IPS DF 19.7 (cell line): ENCODE results near the gene ZXDB.
A peak's percentile ranks its signal among the peaks of the same experiment; 100 is the strongest.
"Not testable (repeated sequence)": the region's sequence is repeated elsewhere in the genome, so short reads cannot be mapped to it uniquely, and the experiment has no call there.

ENCODE experiments used
- DNase-seq: peaks from one replicate; pipeline ENCODE4 v3.0.0-alpha.2; 2013; ENCODE audit warnings: low read depth, low spot score

ZXDB gene

GRCh38 chrX:57591284-57592159 lies at the start of gene ZXDB:
Gene ZXDB, plus strand, starts transcription at chrX:57592011. Its CDS starts 38 bp downstream, at chrX:57592049.
- DNase-seq: not testable (repeated sequence)

GRCh38 chrX:57565198-57565597 lies 26.6 kb upstream of the ZXDB start:
- DNase-seq: no peak

DNA sequence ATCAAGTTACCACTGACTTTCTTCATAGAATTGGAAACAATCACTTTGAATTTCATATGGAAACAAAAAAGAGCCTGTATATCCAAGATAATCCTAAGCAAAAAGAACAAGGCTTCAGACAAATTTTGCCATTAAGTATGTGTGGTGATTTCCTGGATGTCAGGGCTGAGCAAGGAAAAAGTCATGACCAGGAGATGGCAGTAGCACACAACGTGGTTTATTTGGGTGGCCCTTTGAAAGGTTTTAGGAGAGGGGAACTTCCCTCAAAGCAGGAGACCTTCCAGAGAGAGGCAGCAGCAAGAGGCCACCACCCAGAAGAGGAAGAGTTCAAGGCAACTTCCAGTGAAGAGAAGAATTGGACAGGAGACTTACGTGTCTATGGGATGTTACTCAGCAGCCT lies 18.1 kb upstream of the ZXDB start:
- DNase-seq: no peak

GRCh38 chrX:57582948-57583347 lies 8.9 kb upstream of the ZXDB start:
- not testable (repeated sequence) for DNase-seq

DNA sequence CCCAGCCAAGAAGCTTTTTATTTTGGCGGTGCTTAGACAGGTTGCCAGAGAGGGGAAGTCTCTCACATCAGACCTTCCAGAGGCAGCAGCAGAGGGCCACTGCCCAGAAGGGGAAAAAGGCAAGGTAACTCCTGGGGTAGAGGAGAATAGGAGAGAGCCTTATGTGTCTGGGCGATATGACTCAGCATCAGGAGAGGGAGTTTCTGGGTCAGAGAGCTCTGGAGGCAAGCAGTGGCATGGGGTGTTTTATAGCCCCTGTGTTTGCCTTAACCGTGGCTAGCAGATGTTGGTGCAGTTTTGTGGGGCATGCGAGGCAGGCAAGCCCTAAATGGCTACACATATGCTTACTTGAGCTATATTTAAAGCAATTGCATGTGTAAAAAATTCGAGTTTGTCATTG lies 8.3 kb upstream of the ZXDB start:
- no peak for DNase-seq

DNA sequence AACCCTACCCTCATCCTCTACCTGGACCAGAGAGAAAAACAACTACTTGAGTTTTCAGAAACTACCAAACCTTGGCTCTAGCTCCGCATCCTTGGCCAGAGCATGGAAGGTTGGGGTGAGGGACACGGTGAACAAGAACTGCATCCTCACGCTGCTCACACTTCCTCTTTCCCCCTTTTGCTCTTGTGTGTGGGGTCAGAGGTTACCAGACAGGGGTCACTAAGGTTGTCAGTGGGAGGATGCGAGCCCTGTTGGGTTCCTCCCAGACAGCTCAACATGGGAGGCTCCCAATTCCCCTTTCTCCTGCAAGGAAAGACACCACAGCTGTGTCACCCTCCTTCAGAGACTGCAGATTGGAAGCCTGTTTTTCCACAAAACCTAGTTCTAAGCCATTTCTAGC lies 5.5 kb upstream of the ZXDB start:
- no peak for DNase-seq

DNA sequence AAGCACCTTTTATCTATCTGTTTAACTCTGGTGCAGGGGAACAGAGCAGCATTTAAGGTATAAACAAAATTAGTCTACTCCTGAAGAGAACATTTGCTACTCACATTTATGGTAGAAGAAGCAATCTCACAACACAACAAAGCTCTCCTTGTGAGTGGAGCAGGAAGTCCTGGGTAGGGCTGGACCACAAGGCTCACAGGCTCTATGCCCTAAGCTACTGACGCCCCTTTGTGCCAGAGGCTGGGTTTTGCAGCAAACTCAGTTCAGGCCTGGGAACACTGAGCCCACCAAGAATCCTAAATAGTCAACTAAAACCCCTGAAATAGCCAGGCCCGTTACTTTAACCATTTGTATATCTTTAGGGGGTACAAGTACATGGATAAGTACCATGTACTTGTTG lies 4.7 kb upstream of the ZXDB start:
- DNase-seq: no peak

- no peak for DNase-seq
Observed at GRCh38 chrX:57587607-57588006, 4.2 kb upstream of the ZXDB start.

DNA sequence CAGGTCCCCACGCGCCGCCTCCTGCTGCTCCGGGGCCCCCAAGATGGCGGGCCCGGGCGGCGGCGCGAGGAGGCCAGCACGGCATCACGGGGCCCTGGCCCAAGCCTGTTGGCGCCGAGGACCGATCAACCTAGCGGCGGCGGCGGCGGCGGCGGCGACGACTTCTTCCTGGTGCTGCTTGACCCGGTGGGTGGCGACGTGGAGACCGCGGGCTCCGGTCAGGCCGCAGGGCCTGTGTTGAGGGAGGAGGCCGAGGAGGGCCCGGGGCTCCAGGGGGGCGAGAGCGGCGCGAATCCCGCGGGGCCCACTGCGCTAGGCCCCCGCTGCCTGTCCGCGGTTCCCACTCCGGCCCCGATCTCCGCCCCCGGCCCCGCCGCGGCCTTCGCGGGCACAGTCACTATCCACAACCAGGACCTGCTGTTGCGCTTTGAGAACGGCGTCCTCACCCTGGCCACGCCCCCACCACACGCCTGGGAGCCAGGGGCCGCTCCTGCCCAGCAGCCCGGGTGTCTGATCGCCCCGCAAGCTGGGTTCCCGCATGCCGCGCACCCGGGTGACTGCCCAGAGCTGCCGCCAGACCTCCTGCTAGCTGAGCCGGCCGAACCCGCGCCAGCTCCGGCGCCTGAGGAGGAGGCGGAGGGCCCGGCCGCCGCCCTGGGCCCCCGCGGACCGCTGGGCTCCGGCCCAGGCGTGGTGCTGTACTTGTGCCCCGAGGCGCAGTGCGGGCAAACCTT lies 516 bp downstream of the ZXDB start:
- not testable (repeated sequence) for DNase-seq

GRCh38 chrX:57592894-57593215 lies 1.0 kb downstream of the ZXDB start:
- DNase-seq: not testable (repeated sequence)

GRCh38 chrX:57595381-57595811 lies 3.6 kb downstream of the ZXDB start:
- DNase-seq: no peak

DNA sequence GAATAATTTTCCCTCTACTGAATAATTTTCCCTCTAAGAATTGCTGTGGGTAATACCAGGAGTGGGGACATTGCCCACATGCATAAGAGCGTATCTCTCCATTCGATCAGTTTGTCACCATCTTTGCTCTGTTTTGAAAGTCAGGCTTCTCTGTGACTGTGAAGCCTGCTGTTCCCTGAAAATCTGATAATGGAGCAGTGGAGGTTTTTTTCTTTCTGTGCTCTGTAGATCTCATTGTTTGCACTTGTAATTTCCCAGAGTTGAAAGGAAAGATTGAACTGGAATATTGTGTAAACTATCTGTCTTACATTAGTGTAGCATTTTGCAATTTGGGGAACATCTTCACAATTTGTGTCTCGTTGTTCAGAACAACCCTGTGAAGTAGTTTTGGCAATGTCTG lies 4.3 kb downstream of the ZXDB start:
- no peak for DNase-seq

DNA sequence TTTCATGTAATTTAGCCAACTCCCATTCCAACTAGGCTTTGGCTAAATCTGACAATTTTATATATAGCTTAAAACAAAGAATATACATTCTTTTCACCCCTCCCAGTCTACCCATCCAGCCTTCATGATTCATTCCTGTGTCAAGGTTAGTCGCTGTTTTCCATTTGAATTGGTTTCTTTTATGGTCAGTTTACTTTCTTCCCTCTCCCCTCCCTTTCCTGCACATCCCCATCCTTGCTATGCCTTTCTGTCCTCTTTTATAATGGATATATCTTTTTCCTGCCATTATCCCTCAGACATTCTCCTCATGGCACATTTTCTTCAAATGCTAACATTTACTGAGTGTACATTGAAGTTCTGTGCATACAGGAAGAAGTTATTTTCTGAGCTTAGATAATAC lies 4.7 kb downstream of the ZXDB start:
- no peak for DNase-seq

DNA sequence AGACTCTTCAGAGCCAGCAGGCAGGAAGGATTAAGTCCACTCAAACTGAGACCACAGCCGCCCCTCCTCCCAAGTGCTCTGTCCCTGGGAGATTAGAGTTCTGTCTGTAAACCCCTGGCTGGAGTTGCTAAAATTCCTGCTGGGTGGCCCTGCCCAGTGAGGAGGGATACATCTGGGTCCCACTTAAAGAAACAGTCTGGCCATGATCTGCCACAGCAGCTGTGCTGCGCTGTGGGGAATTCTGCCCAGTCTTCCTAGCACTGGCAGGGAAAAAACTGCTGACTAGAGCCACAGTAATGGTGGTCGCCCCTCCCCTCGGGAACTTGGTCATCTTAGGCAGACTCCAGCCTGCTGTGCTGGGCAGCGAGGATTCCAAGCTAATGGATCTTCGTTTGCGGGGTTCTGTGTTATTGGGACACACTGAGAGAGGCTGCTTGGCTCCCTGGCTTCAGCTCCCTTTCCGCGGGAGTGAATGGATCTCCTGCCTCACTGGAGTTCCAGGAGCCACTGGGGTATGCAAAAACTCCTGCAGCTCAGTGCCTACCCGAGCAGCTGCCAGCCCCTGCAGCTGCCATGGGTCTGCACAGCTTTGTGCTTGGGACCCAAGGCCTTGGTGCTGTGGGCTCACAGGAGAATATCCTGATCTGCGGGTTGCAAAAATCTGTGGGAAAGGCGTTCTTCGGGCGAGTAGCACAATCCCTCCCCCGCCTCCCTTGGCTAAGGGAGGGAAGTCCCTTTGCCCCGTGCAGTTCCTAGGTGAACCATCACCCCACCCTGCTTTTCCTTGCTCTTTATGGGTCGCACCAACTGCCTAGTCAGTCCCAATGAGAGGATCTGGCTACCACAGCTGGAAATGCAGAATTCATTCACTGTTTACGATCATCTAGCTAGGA lies 15.7 kb downstream of the ZXDB start:
- DNase-seq: no peak

GRCh38 chrX:57613351-57613750 lies 21.5 kb downstream of the ZXDB start:
- DNase-seq: not testable (repeated sequence)

DNA sequence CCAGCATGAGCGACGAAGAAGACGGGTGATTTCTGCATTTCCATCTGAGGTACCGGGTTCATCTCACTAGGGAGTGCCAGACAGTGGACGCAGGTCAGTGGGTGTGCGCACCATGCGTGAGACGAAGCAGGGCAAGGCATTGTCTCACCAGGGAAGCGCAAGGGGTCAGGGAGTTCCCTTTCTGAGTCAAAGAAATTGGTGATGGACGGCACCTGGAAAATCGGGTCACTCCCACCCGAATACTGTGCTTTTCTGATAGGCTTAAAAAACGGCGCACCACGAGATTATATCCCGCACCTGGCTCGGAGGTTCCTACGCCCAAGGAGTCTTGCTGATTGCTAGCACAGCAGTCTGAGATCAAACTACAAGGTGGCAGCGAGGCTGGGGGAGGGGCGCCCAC lies 37.6 kb downstream of the ZXDB start:
- DNase-seq: not testable (repeated sequence)

- DNase-seq: no peak
Observed at GRCh38 chrX:57640674-57641016, 48.8 kb downstream of the ZXDB start.

GRCh38 chrX:57641338-57641737 lies 49.5 kb downstream of the ZXDB start:
- DNase-seq: no peak

DNA sequence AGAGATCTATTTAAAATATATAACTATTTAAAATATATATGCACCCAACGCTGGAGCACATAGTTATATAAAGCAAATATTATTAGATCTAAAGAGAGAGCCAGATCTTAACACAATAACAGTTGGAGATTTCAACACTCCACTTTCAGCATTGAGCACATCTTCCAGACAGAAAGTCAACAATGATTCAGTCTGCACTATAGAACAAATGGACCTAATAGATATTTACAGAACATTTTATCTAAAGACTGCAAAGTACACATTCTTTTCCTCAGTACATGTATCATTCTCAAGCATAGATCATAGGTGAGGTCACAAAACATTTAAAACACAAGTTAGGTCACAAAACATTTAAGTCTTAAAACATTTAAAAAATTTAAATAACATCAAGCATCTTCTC lies 51.9 kb downstream of the ZXDB start:
- DNase-seq: no peak

GRCh38 chrX:57647020-57647419 lies 55.2 kb downstream of the ZXDB start:
- peak; percentile 17 for DNase-seq
